Panc1 (cell line): Measurements from ENCODE around the gene MZB1.

Experiments
- CTCF ChIP-seq: fragments of 450-650 bp; IDR thresholded peaks from 2 replicates; pipeline ENCODE4 v1.5.1; 2017; ENCODE audit warnings: mild to moderate bottlenecking
- POLR2AphosphoS5 ChIP-seq: IDR thresholded peaks from 2 replicates; pipeline ENCODE4 v1.6.1; 2012; ENCODE audit warnings: mild to moderate bottlenecking, low read depth, low read length, moderate library complexity
- REST ChIP-seq, 2 experiments: IDR thresholded peaks; 2 replicates each; pipeline ENCODE4 v1.6.1; 2011 to 2012; ENCODE audit warnings: low read depth in 2 of 2, control low read depth in 1 of 2, low read length in 1 of 2, mild to moderate bottlenecking in 1 of 2, moderate library complexity in 1 of 2; ENCODE audit not compliant: insufficient read depth in 1 of 2

GRCh38 chr5:139413153-139413552, 23.4 kb upstream of the MZB1 start:
- TF ChIP-seq CTCF = no peak
- no peak for TF ChIP-seq POLR2AphosphoS5
- no peak for TF ChIP-seq REST (IDR thresholded peaks at IDR 0.05; ENCODE audit: insufficient read depth in 1 of 2, low read depth in 2 of 2, low read length in 1 of 2)
